GM12878 (cell line): ENCODE measurements around the gene UBASH3B. TPM values are rescaled to one million over a fixed set of nuclear protein-coding genes. Genes with fewer than 3 reads are reported as not detected.

Experiments used
- ATAC-seq: fragments of 200-7000 bp; cut with Tn5 transposase; 3 replicates; pipeline ENCODE4 v1.9.1; 2020; ENCODE audit warnings: mild to moderate bottlenecking, moderate library complexity
- BruUV-seq: library from RNA; stranded (reverse); fragments of 400-500 nt; replicated peaks from 2 replicates; lab custom pipeline; 2021; lab: Mats Ljungman, UMichigan
- CTCF ChIA-PET: fragments of 300-600 bp; sonication (Branson Sonifier 250); formaldehyde crosslinking; extraction: SDS; loops from one replicate; lab custom pipeline; 2021; ENCODE audit warnings: inconsistent platforms; lab: Yijun Ruan, JAX
- POLR2A ChIA-PET: fragments of 350-600 bp; formaldehyde crosslinking; extraction: SDS; loops from one replicate; lab custom pipeline; 2021; ENCODE audit warnings: inconsistent platforms; lab: Charles Lee
- RAD21 ChIA-PET: fragments of 300-600 bp; sonication (Branson Sonifier 250); formaldehyde crosslinking; loops from one replicate; lab custom pipeline; 2023; ENCODE audit warnings: antibody characterized with exemption; ENCODE audit not compliant: unreplicated experiment; lab: Charles Lee
- SMC1A ChIA-PET: fragments of 300-600 bp; sonication (Branson Sonifier 250); formaldehyde crosslinking; loops from one replicate; lab custom pipeline; 2023; ENCODE audit not compliant: unreplicated experiment, uncharacterized antibody; lab: Charles Lee
- DNase-seq: peaks from one replicate; pipeline ENCODE4 v3.0.0-alpha.2; 2011; ENCODE audit warnings: low read depth, low spot score
- FAIRE-seq: peaks from 3 replicates; lab custom pipeline; 2011; peaks lifted over from hg19 to GRCh38; lab: Jason Lieb, UNC
- H2AFZ ChIP-seq: 2 replicates; pipeline ENCODE4 v1.6.0; 2011; ENCODE audit warnings: low read depth, low read length, control low read depth; ENCODE audit not compliant: control insufficient read depth
- H3K27ac ChIP-seq: 2 replicates; pipeline ENCODE4 v1.5.1; 2011; ENCODE audit warnings: control low read depth; ENCODE audit not compliant: control insufficient read depth, insufficient read depth
- H3K27me3 ChIP-seq, 2 experiments: replicated peaks in 1 of 2; 2 replicates each; pipeline versions ENCODE4 v1.6.0 to v1.6.1; 2011; ENCODE audit warnings: low read length in 1 of 2; ENCODE audit not compliant: control insufficient read depth in 2 of 2, insufficient read depth in 2 of 2
- H3K36me3 ChIP-seq, 2 experiments: 2 replicates each; pipeline ENCODE4 v1.5.1; 2011; ENCODE audit warnings: low read length in 1 of 2; ENCODE audit not compliant: control insufficient read depth in 2 of 2, insufficient read depth in 2 of 2
- H3K4me1 ChIP-seq: 2 replicates; pipeline ENCODE4 v1.6.1; 2011; ENCODE audit warnings: mild to moderate bottlenecking, low read length, moderate library complexity, mixed read lengths; ENCODE audit not compliant: control insufficient read depth, insufficient read depth
- H3K4me2 ChIP-seq: 2 replicates; pipeline ENCODE4 v1.6.0; 2011; ENCODE audit warnings: control low read depth; ENCODE audit not compliant: control insufficient read depth, insufficient read depth
- H3K4me3 ChIP-seq: fragments of 200-600 bp; sonication (generic); 2 replicates; pipeline ENCODE4 v1.5.1; 2016
- H3K79me2 ChIP-seq: 2 replicates; pipeline ENCODE4 v1.6.0; 2011; ENCODE audit warnings: low read length; ENCODE audit not compliant: control insufficient read depth, insufficient read depth
- H3K9ac ChIP-seq: 2 replicates; pipeline ENCODE4 v1.8.0; 2011; ENCODE audit warnings: low read length, control low read depth, mixed read lengths; ENCODE audit not compliant: control insufficient read depth, insufficient read depth
- H3K9me3 ChIP-seq: replicated peaks from 3 replicates; pipeline ENCODE4 v1.5.1; 2011; ENCODE audit warnings: mild to moderate bottlenecking, low read length; ENCODE audit not compliant: control insufficient read depth, insufficient read depth
- H4K20me1 ChIP-seq: 2 replicates; pipeline ENCODE4 v1.6.0; 2011; ENCODE audit not compliant: control insufficient read depth, insufficient read depth
- CBFB ChIP-seq: IDR thresholded peaks from 2 replicates; pipeline ENCODE4 v1.6.1; 2016; ENCODE audit warnings: antibody characterized with exemption, low read depth
- CTCF ChIP-seq, 3 experiments: IDR thresholded peaks in 2 of 3; conservative IDR thresholded peaks in 1 of 3; 2 replicates each; pipeline ENCODE4 v1.5.1; 2011; ENCODE audit warnings: low read depth in 3 of 3, low read length in 3 of 3, mild to moderate bottlenecking in 3 of 3, control low read depth in 2 of 3, moderate library complexity in 2 of 3, inconsistent platforms in 1 of 3, mixed read lengths in 1 of 3; ENCODE audit not compliant: control insufficient read depth in 2 of 3, insufficient read depth in 1 of 3; ENCODE audit errors: extremely low read depth in 1 of 3
- RAD21 ChIP-seq: IDR thresholded peaks from 2 replicates; pipeline ENCODE4 v1.6.1; 2011; ENCODE audit warnings: mild to moderate bottlenecking, low read depth, low read length, moderate library complexity; ENCODE audit not compliant: insufficient read depth
- RUNX3 ChIP-seq: IDR thresholded peaks from 2 replicates; pipeline ENCODE4 v1.6.1; 2012; ENCODE audit warnings: low read length, inconsistent platforms
- SMC3 ChIP-seq: IDR thresholded peaks from 2 replicates; pipeline ENCODE4 v1.6.1; 2011; ENCODE audit warnings: low read length, improper control_type of control experiment, borderline replicate concordance
- in situ Hi-C: fragments of 300-500 bp; cut with MboI; formaldehyde crosslinking; loops from 9 replicates; pipeline ENCODE4 v1.14.3; 2018; ENCODE audit warnings: mixed read lengths
- intact Hi-C: fragments of 100-400 bp; cut with micrococcal nuclease; formaldehyde crosslinking; loops from one replicate; pipeline ENCODE4 v1.14.2; 2022; ENCODE audit not compliant: unreplicated experiment
- polyA plus RNA-seq, 11 experiments: library from polyadenylated mRNA; depleted of rRNA in 4 of 11; unstranded in 6 of 11; stranded (reverse) in 5 of 11; fragments of >200 nt; fragmentation: Nextera tagmentation in 4 of 11; fragmentation: Illumina TruSeq in 1 of 11; extraction: Ambion mirVana in 4 of 11; extraction: Trizol in 1 of 11; gene quantifications; 1 replicate in 1 of 11; 2 replicates in 10 of 11; pipeline versions ENCODE4 v1.2.1 to v1.2.3, GENCODE V29; 2011 to 2016; ENCODE audit warnings: inconsistent platforms in 2 of 11, missing spikeins in 2 of 11, low read depth in 1 of 11
- total RNA-seq, 4 experiments: library from RNA; depleted of rRNA in 3 of 4; stranded (reverse); fragments of >200 nt in 3 of 4; fragmentation: Illumina TruSeq in 1 of 4; extraction: Trizol in 1 of 4; gene quantifications; 2 replicates each; pipeline versions ENCODE4 v1.2.1 to v1.2.3, GENCODE V29; 2013 to 2021

Gene UBASH3B
- total and polyA plus RNA-seq, 10 of the 15 experiments (the other 5 are each of a cell fraction or from before 2014, with no cell fraction given): 0.18 to 3.3 (median 0.57) TPM

GRCh38 chr11:122756417-122756816, 100.9 kb downstream of the UBASH3B start:
- TF ChIP-seq CBFB (no peak), CTCF (IDR thresholded peaks at IDR 0.05 in 2 of 3, conservative IDR thresholded peaks at IDR 0.05 in 1 of 3; ENCODE audit: control insufficient read depth in 2 of 3, extremely low read depth in 1 of 3, insufficient read depth in 1 of 3, low read depth in 3 of 3, low read length in 3 of 3) (peak; percentile 30 to 44 (median 32); a peak in 3 of 6 replicates), SMC3 (peak; percentile 36; the same call in 1 of the 2 replicates), RUNX3 (no peak), RAD21 (peak; percentile 49)
- TF ChIP-seq, all 136 proteins: peak for 3
- no peak for FAIRE-seq
- H3K9ac ChIP-seq: no peak overlapping the region
- in situ Hi-C loops: no loop called here
- no peaks in the 10 kb centered on the region; a peak in 2 of 4 replicates for H3K27me3 ChIP-seq
- no TSS peak for BruUV-seq
- H4K20me1 ChIP-seq: no peaks in the 10 kb centered on the region
- peak; percentile 86 for ATAC-seq
- H3K4me1 ChIP-seq: 0 out of 2 replicates have a peak, but pooled peaks cover 3% of the 10 kb centered on the region
- ChIA-PET SMC1A (interaction anchor here (0.6 to 3.4 kb wide), 17 partner anchors 8 to 303 kb away, joined by 3 to 18 read pairs (median 4); no protein-coding TSS in a partner anchor), POLR2A (no interaction called here), CTCF (interaction anchor here (0.8 to 5.0 kb wide), 22 partner anchors 13 to 301 kb away, joined by 3 to 45 read pairs (median 5); no protein-coding TSS in a partner anchor), RAD21 (interaction anchor here (0.5 to 1.7 kb wide), 10 partner anchors 9 to 175 kb away, joined by 3 to 6 read pairs (median 3); no protein-coding TSS in a partner anchor)
- no peak for DNase-seq
- H3K9me3 ChIP-seq: no peaks in the 10 kb centered on the region
- no peak overlapping the region for H3K4me2 ChIP-seq
- no peaks in the 10 kb centered on the region for H3K36me3 ChIP-seq
- intact Hi-C loops: loop anchor here (1.0 kb wide), 1 partner anchor 123 kb away; no protein-coding TSS in a partner anchor
- no peak overlapping the region for H2AFZ ChIP-seq
- no peak overlapping the region for H3K4me3 ChIP-seq
- H3K79me2 ChIP-seq: no peaks in the 10 kb centered on the region
- H3K27ac ChIP-seq: no peak overlapping the region
